HepG2 (cell line): ENCODE measurements around the gene CAMK2G. TPM values are rescaled to one million over a fixed set of nuclear protein-coding genes. Genes with fewer than 3 reads are reported as not detected.

Experiments
- ATAC-seq: fragments of 200-7000 bp; cut with Tn5 transposase; 3 replicates; pipeline ENCODE4 v1.9.1; 2020; ENCODE audit warnings: mild to moderate bottlenecking, moderate library complexity
- BruUV-seq: library from RNA; stranded (reverse); fragments of 400-500 nt; replicated peaks from 2 replicates; lab custom pipeline; 2021; lab: Mats Ljungman, UMichigan
- CTCF ChIA-PET: fragments of 300-600 bp; formaldehyde crosslinking; extraction: SDS; loops from one replicate; lab custom pipeline; 2021; ENCODE audit warnings: low total read pairs, inconsistent platforms, low intra/inter-chr PET ratio; lab: Yijun Ruan, JAX
- POLR2A ChIA-PET: fragments of 350-600 bp; sonication (Branson Sonifier 250); formaldehyde crosslinking; loops from one replicate; lab custom pipeline; 2020; ENCODE audit warnings: antibody characterized with exemption, inconsistent platforms; lab: Yijun Ruan, JAX
- DNase-seq: peaks from one replicate; pipeline ENCODE4 v3.0.0-alpha.2; 2015; ENCODE audit warnings: low spot score
- FAIRE-seq: peaks from 3 replicates; lab custom pipeline; 2011; peaks lifted over from hg19 to GRCh38; lab: Jason Lieb, UNC
- H2AFZ ChIP-seq: one replicate; pipeline ENCODE4 v1.6.1; 2011; ENCODE audit warnings: low read length, inconsistent platforms
- H3K27ac ChIP-seq: fragments of 300-600 bp; 3 replicates; pipeline ENCODE4 v1.8.0; 2011; ENCODE audit warnings: mixed run types, mild to moderate bottlenecking, mixed read lengths, low read length, inconsistent platforms; ENCODE audit not compliant: insufficient read depth; ENCODE audit errors: extremely low read length
- H3K27me3 ChIP-seq, 2 experiments: fragments of 200-600 bp in 1 of 2; 2 replicates in 1 of 2; 3 replicates in 1 of 2; pipeline versions ENCODE4 v1.6.0 to v1.8.0; 2011; ENCODE audit warnings: low read length in 2 of 2, mild to moderate bottlenecking in 2 of 2, moderate library complexity in 2 of 2, inconsistent platforms in 1 of 2; ENCODE audit not compliant: insufficient read depth in 2 of 2, control insufficient read depth in 1 of 2
- H3K36me3 ChIP-seq, 2 experiments: fragments of 200-600 bp in 1 of 2; replicated peaks in 1 of 2; 2 replicates in 1 of 2; 3 replicates in 1 of 2; pipeline versions ENCODE4 v1.5.1 to v1.8.0; 2011; ENCODE audit warnings: low read length in 2 of 2, inconsistent platforms in 1 of 2; ENCODE audit not compliant: insufficient read depth in 2 of 2, control insufficient read depth in 1 of 2
- H3K4me1 ChIP-seq: 2 replicates; pipeline ENCODE4 v1.5.1; 2012; ENCODE audit warnings: low read length, inconsistent platforms; ENCODE audit not compliant: insufficient read depth
- H3K4me2 ChIP-seq: 2 replicates; pipeline ENCODE4 v1.6.0; 2011; ENCODE audit warnings: low read depth, low read length, inconsistent platforms
- H3K4me3 ChIP-seq, 3 experiments: fragments of 200-600 bp in 1 of 3; sonication (generic), shearing (Covaris generic) in 1 of 3; replicated peaks in 1 of 3; 2 replicates each; pipeline ENCODE4 v1.5.1; 2011 to 2016; ENCODE audit warnings: low read length in 3 of 3, inconsistent platforms in 2 of 3, low read depth in 2 of 3, mild to moderate bottlenecking in 2 of 3, control low read depth in 1 of 3, mixed read lengths in 1 of 3; ENCODE audit not compliant: insufficient read depth in 1 of 3
- H3K79me2 ChIP-seq: one replicate; pipeline ENCODE4 v1.6.1; 2011; ENCODE audit warnings: low read length, inconsistent platforms; ENCODE audit not compliant: insufficient read depth
- H3K9ac ChIP-seq: 2 replicates; pipeline ENCODE4 v1.6.0; 2011; ENCODE audit warnings: mild to moderate bottlenecking, low read depth, low read length, inconsistent platforms; ENCODE audit not compliant: insufficient read depth
- H3K9me3 ChIP-seq: 2 replicates; pipeline ENCODE4 v1.5.1; 2012; ENCODE audit warnings: mild to moderate bottlenecking, low read length
- H4K20me1 ChIP-seq: 2 replicates; pipeline ENCODE4 v1.6.0; 2011; ENCODE audit warnings: inconsistent platforms, mild to moderate bottlenecking, low read length, moderate library complexity; ENCODE audit not compliant: insufficient read depth
- KDM3A ChIP-seq: IDR thresholded peaks from 2 replicates; pipeline ENCODE4 v1.6.1; 2018; ENCODE audit warnings: low read depth, missing compliant biosample characterization
- NCOA2 ChIP-seq: sonication (generic); formaldehyde crosslinking; IDR thresholded peaks from 2 replicates; pipeline ENCODE4 v1.8.0; 2022; ENCODE audit warnings: inconsistent platforms
- SRSF1 ChIP-seq: fragments of 200-400 bp; formaldehyde crosslinking; optimal IDR thresholded peaks from 2 replicates; pipeline ENCODE3; 2017; ENCODE audit warnings: mild to moderate bottlenecking, low read depth, low read length, moderate library complexity
- YEATS4 ChIP-seq: sonication (generic); formaldehyde crosslinking; IDR thresholded peaks from 2 replicates; pipeline ENCODE4 v1.4.0; 2020; ENCODE audit warnings: missing genetic modification reagents, borderline replicate concordance
- WGBS: methylation state at CpG from one replicate; pipeline ENCODE4 v1.1.6; 2017; ENCODE audit warnings: low lambda C conversion rate; 5-methylcytosine and 5-hydroxymethylcytosine counted together
- in situ Hi-C: cut with HindIII; loops from 2 replicates; pipeline ENCODE4 v1.10.0; 2017; ENCODE audit warnings: low pct_unique_long_range_greater_than_20kb; ENCODE audit not compliant: extremely low pct_ligation_motif_present
- intact Hi-C: fragments of 100-400 bp; cut with micrococcal nuclease; formaldehyde crosslinking; loops from one replicate; pipeline ENCODE4 v1.10.0; 2022; ENCODE audit not compliant: unreplicated experiment
- polyA plus RNA-seq, 8 experiments: library from polyadenylated mRNA; depleted of rRNA in 3 of 8; stranded (reverse) in 7 of 8; unstranded in 1 of 8; fragments of >200 nt; fragmentation: Illumina TruSeq in 4 of 8; extraction: Trizol in 4 of 8; gene quantifications; 2 replicates each; pipeline versions ENCODE4 v1.2.1 to v1.2.3, GENCODE V29; 2011 to 2016; ENCODE audit warnings: low read depth in 4 of 8, missing spikeins in 1 of 8, mixed read lengths in 1 of 8; ENCODE audit not compliant: insufficient read depth in 1 of 8
- total RNA-seq, 5 experiments: library from RNA; depleted of rRNA; stranded (reverse); fragments of >200 nt; fragmentation: Illumina TruSeq; extraction: Trizol; gene quantifications; 2 replicates each; pipeline ENCODE4 v1.2.3, GENCODE V29; 2016; ENCODE audit warnings: low read depth in 1 of 5
- TF ChIP-seq, protein P1 (sequence below): sonication (generic); formaldehyde crosslinking; IDR thresholded peaks from 2 replicates; pipeline ENCODE4 v1.8.0; 2022; ENCODE audit warnings: missing genetic modification reagents, mild to moderate bottlenecking, moderate library complexity, borderline replicate concordance

CAMK2G gene
- total and polyA plus RNA-seq, 2 of the 13 experiments (the other 11 are each of a cell fraction or from before 2014, with no cell fraction given) = 15.9 to 18.8 TPM

DNA sequence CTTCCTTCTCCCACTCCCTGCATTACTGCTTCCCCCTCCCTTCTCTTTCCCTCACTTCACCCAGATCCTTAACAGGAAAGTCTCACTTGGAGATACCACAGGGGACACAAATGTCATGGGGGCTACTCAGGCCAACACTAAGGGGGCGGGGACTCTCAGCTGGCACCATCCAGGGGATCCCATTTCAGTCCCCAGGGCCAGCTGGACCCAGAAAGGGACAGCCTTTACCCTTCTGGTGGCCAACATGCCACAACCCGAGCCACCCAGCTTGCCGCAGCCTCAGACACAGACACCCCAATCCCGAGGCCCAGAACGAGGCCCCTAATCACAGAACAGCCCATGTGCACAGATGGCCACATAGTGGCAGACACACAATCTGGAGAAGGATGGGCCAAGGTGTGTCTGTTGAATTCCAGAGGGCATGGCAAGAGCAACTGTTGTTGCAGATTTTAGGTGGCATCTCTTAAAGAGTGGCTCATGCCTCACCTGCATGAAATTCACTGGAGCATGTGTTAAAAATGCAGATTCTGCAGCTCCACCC is 5.6 kb downstream of the CAMK2G start:
- Histone ChIP-seq H2AFZ (no peak overlapping the region), H3K4me1 (peaks cover 23% of the 10 kb centered on the region), H3K27ac (no peak overlapping the region), H4K20me1 (peaks cover 13% of the 10 kb centered on the region; the same call in 1 of the 2 replicates), H3K36me3 (peaks cover 6 to 29% of the 10 kb centered on the region in 2 experiments; a peak in 3 of 5 replicates), H3K9ac (no peak overlapping the region), H3K79me2 (peaks cover 20% of the 10 kb centered on the region), H3K4me2 (no peak overlapping the region), H3K27me3 (no peaks in the 10 kb centered on the region), H3K4me3 (no peak overlapping the region)
- ChIA-PET CTCF (no interaction called here), POLR2A (no interaction called here)
- intact Hi-C loops = no loop called here
- no TSS peak for BruUV-seq
- WGBS = 100% methylated on average over 5 of the region's 5 CpGs
- ATAC-seq (no peak), FAIRE-seq (no peak), DNase-seq (no peak)
- in situ Hi-C loops = no loop called here
- TF ChIP-seq, protein P1, sequence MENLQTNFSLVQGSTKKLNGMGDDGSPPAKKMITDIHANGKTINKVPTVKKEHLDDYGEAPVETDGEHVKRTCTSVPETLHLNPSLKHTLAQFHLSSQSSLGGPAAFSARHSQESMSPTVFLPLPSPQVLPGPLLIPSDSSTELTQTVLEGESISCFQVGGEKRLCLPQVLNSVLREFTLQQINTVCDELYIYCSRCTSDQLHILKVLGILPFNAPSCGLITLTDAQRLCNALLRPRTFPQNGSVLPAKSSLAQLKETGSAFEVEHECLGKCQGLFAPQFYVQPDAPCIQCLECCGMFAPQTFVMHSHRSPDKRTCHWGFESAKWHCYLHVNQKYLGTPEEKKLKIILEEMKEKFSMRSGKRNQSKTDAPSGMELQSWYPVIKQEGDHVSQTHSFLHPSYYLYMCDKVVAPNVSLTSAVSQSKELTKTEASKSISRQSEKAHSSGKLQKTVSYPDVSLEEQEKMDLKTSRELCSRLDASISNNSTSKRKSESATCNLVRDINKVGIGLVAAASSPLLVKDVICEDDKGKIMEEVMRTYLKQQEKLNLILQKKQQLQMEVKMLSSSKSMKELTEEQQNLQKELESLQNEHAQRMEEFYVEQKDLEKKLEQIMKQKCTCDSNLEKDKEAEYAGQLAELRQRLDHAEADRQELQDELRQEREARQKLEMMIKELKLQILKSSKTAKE = no peak
- no peak for TF ChIP-seq KDM3A (CRISPR knock-in tag)
- TF ChIP-seq YEATS4 (CRISPR knock-in tag) = no peak
- no peak for TF ChIP-seq NCOA2 (CRISPR knock-in tag)
- TF ChIP-seq SRSF1 = no peak
- TF ChIP-seq, all 625 proteins: peak for 0
- no peaks in the 10 kb centered on the region for H3K9me3 ChIP-seq
